HEK293T (cell line): Measurements from ENCODE around the gene DHX34.

ENCODE experiments used
- ZNF384 ChIP-seq: fragments of 450-650 bp; IDR thresholded peaks from 2 replicates; pipeline ENCODE4 v1.6.1; 2016
- TF ChIP-seq, protein P1 (sequence below): fragments of 450-650 bp; IDR thresholded peaks from 2 replicates; pipeline ENCODE4 v1.6.1; 2016

DNA sequence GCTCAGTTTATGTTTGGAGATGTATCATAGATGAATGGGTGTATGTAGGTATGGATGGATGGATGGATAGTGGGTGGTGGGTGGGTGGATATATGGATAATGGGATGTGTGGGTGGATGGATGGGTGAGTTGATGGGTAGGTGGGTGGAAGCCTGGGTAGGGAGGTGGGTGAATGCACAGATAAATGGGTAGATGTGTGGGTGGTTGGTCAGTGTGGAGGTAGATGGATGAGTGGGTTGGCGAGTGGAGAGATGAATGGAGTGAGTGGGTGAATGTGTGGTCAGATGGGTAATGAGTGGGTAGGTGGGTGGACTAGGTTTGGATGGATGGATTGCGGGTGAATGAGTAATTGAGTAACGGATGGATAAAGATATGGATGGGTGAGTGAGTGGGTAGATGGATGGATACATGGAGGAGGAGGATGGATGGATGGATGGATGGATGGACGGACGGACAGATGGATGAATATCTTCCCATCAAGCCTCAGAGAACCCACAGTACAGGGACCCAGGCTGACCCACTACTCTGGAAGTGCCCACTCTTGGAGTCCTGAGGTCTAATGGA lies 56.8 kb downstream of the DHX34 start:
- TF ChIP-seq, protein P1, sequence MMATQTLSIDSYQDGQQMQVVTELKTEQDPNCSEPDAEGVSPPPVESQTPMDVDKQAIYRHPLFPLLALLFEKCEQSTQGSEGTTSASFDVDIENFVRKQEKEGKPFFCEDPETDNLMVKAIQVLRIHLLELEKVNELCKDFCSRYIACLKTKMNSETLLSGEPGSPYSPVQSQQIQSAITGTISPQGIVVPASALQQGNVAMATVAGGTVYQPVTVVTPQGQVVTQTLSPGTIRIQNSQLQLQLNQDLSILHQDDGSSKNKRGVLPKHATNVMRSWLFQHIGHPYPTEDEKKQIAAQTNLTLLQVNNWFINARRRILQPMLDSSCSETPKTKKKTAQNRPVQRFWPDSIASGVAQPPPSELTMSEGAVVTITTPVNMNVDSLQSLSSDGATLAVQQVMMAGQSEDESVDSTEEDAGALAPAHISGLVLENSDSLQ: no peak
- no peak for TF ChIP-seq ZNF384
